HG03457 (cell line): Measurements from ENCODE around the gene PIK3AP1.
"Not testable (repeated sequence)": the region's sequence is repeated elsewhere in the genome, so short reads cannot be mapped to it uniquely, and the experiment has no call there.

Experiments
- ATAC-seq: cut with Tn5 transposase; IDR thresholded peaks from one replicate; pipeline ENCODE4 v1.9.1; 2021; ENCODE audit warnings: moderate number of reproducible peaks; ENCODE audit not compliant: unreplicated experiment

PIK3AP1 gene

DNA sequence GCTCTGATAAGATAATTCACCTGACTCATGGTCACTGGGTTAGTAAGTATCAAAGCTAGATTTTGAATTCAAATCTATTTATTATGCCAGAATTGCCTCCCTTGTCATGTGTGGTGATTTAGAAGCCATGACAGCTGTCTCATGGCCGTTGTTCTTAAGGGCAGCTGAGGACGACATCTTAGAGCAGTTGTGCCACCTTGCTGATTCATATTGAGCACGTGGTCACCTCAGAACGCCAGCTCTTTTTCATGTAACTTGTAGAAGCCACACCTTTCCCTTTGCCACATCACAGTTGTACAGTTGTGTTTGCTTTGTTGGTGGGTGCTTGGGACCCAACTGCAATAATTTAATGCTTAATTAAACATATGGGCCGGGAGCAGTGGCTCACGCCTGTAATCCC lies 4.3 kb upstream of the PIK3AP1 start:
- ATAC-seq, result no peak

DNA sequence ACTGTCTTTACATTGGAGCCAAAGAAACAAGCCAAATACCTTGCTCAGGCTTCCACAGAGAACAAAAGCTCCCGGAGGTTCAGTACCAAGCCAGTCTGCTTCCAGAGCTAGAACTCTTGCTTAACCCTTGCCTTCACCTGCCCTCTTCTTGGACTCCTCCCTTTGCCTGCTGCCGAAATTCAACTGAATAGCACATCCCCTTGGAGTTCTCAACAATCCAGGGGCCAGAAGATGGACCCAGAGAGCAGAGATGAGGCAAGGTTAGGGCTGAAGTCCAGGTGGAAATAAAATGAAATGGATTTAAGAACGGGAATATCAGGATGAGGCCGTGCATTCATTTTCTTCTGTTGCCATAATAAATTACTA lies 876 bp upstream of the PIK3AP1 start:
- ATAC-seq, result no peak

DNA sequence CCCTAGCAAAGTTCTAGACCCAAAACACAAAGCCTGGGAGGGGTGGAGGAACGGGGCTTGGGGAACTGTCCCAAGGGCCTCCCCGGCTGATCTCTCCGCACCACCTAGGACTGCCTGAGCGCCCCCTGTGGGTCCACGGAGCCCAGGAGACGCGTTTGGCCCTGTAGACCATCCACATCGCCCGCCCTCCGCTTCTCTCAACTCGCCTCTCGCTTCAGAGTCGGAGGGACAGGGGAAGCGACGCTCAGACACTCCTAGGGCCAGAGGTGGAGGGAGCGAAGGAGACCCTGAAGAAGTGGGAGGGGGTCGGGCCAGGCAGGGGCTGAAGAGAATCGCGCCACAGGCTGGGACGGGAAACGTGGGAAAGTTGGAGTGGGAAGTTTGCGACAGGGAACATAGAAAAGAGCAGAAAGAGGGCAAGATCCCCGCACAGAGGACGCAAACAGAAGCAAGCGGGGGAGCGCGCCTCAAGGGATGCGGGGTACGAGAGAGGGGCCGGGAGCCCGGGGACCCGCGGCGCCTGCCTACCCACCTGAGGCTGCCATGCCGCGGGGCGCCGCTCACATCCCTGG lies 378 bp downstream of the PIK3AP1 start:
- peak; percentile 31 for ATAC-seq

DNA sequence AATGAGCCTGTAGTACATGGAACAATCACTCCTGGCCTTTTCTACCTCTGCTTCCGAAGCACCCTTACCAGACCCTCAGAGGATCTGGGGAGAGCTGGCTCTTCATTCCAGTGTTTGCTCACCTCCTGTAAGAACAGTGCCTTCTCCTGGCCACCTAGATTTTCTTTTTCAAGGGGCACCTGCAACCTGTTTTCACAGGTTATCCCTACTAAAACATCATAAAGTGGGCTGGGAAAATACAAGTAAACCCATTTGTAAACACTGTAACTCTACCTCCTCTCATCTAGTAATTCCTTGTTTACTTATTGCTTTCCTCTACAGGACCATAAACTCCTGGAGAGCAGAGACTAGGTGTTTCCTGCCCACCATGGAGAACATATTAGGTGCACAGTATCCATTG lies 1.1 kb downstream of the PIK3AP1 start:
- no peak for ATAC-seq

DNA sequence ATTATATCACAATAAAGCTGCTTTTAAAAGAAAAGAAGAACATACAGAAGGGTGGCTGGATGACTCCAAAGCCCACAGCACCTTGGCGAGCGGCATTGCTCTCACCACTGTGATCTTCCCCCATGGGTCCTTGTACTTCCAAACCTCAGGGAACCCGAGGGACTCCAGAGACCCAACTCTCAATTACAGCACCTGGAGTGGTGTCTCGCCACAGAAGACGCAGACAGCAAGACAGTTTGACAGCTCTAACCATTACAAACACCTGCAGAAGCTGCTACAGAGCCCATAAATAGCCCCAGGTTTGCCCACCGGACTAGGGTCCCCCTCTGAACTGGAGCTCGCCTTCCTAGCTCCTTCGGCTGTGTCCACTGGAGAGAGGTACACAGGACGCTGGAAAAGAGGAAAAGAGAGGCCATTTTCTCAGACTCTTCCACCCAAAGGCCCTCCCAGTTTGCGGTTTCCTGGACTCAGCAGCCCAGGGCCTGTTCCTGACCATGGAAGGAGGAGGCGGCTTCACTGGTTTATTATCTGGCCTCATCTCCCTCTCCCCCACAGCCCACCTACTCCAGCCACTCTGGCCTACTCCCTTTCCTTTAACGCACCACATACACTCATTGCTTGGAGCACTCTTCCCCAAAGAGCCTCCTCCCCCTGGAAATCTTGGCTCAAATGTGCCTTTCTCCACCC lies 1.9 kb downstream of the PIK3AP1 start:
- ATAC-seq, result no peak

DNA sequence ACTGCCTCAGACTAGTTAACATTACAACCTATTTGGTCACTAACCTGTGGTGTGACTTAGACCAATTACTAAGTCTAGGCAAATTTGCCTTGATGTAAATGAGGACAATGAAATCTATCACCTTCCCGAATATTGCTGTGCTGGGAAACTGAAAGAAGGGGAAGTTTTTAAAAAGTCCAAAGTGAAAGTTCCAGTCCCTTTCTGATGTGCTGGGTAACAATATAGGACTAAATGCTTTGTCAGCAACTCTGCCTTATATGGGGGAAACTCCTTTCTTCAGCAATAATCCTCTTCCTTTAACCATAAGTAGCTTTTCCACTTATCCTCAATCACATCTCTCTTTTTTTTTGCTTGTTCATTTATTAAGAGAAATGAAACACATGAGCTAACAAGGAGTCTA lies 3.9 kb downstream of the PIK3AP1 start:
- no peak for ATAC-seq

DNA sequence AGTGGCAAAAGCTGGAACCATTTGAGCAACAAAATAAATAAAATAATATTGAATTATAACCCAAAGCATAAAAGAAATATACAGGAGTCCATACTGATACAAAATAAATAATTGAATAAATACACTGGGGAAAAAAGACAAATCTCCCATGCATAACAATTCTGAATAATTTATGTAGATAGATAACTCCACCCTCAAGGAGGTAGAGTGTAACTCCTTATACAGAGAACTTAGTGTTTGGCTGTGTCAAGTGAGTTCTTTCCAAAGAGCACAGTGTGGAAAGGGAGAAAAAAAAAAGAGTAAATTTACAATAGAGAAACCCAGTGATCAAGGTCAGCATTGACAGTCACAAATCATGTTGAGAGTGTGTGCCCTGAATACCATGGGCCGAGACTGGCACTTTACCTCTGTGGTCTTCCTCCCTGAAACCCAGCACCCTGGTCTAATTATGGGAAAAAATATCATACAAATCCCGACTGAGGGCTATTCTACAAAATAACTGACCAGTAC lies 5.5 kb downstream of the PIK3AP1 start:
- ATAC-seq, result no peak

DNA sequence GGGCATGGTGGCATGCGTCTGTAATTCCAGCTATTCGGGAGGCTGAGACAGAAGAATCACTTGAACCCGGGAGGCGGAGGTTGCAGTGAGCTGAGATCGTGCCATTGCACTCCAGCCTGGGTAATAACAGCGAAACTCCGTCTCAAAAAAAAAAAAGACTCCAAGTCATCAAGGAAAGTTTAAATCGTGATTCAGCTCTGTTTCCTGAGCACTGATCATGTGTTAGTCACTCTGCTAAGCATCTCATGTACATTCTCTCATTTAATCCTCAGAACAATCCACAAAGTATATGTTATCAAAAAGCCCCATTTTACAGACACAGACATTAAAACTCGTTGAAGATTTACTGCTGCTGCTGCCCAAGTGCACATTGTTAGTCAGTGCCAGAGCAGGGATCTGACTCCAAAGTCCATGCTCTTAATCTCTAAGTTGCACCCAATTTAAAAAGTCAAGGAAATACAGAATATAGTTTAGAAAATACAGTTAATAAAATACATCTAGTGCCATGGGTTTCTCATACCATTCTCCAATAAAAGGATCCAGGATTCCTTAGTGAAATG lies 6.2 kb downstream of the PIK3AP1 start:
- ATAC-seq, result no peak

DNA sequence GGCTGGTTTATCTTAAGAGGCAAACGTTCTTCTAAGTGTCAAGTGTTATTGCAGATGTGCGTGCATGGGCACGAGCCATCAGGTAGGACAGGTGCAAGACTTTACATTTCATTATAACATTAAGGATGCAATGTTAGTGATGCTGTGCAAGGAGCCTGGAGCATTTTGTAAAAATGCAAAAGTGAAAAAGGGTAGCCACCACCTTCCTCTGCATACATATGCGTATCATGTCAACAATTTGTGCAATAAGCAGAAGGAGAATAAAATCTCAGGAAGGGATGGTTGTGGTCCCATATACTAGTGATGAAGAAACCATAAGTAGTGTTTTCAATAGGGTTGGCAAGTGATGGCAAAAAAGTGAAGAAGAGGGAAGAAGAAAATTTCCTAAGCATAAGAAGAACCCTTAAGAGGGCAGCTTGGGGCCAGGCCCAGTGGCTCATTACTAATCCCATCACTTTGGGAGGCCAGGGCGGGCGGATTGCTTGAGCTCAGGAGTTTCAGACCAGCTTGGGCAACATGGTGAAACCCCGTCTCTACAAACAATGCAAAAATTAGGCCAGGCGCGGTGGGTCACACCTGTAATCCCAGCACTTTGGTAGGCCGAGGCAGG lies 7.5 kb downstream of the PIK3AP1 start:
- no peak for ATAC-seq

DNA sequence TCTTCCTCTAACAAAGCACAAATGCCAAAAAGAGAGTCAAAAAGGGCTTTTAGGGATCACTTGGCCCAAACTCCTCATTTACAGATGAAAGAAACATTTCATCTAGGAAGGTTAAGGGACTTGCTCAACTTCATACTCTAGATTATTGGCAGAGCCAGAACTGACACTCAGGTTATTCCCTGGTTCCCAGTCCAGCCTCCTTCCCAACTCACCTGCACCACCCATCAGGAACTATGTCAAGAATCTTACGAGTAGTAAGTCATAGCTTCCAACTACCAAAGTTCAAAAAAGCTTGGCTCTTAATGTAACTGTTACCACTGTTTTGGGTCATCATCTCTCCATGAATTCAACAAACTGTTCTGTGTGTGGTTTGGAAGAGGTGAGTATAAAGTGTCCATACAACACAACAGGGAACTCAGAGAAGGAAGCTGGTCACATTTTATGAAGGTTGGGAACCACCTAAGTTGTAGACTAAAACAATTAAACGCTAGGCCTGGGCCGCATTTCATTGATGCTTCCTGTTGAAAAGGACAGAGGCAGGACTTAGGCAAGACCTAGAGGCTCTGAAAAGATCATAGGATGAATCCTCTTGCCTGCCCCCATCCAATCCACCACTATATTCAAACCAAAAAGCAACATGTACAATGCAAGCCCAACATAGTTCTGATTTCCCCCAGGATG lies 9.1 kb downstream of the PIK3AP1 start:
- no peak for ATAC-seq

DNA sequence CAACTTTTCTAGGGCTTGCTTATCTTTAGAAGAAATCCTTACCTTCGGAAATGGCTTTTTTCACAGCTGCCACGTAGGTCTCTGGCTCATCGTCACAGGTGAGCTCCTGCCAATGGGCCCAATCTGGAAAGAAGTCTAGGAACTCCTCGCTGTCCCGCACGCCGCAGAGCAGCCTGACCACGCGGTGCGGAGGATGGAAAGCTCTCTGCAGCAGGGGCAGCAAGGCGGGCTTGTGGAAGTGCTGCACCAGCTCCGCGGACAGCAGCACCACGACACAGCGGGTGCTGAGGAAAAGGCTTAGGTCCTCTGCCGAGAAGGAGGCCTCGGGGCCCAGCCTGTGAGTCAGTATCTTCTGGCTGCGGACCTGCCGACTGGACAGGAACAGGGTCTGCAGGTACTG lies 10.8 kb downstream of the PIK3AP1 start:
- no peak for ATAC-seq

DNA sequence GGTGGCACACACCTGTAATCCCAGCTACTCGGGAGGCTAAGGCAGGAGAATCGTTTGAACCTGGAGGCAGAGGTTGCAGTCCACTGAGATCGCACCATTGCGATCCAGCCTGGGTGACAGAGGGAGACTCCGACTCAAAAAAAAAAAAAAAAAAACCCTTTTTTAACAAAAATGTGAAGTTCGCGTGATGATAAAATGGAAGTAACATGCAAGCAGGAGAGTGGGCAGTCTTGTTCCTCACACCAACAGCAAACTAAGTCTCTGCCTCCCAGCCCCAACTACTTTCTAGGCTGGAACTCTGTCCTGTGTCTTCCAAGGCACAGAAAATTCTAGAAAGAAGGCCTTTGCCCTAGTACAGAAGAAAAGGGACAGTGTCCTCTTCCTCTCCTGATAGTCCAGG lies 11.3 kb downstream of the PIK3AP1 start:
- ATAC-seq, result no peak

DNA sequence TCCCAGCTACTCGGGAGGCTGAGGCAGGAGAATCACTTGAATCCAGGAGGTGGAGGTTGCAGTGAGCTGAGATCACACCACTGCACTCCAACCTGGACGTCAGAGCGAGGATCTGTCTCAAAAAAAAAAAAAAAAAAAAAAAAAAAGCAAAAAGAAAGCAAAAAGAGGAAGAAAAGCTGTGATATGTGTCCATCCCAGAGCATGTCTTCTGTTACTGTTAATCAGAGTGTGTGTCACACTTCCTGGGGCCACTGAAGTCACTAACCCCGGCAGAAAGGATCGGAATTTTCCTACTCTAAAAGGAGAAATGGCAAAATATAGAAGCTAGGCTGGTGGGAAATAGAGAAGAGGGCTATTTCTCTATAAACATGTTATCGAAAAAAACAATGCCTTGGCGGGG lies 11.9 kb downstream of the PIK3AP1 start:
- no peak for ATAC-seq

DNA sequence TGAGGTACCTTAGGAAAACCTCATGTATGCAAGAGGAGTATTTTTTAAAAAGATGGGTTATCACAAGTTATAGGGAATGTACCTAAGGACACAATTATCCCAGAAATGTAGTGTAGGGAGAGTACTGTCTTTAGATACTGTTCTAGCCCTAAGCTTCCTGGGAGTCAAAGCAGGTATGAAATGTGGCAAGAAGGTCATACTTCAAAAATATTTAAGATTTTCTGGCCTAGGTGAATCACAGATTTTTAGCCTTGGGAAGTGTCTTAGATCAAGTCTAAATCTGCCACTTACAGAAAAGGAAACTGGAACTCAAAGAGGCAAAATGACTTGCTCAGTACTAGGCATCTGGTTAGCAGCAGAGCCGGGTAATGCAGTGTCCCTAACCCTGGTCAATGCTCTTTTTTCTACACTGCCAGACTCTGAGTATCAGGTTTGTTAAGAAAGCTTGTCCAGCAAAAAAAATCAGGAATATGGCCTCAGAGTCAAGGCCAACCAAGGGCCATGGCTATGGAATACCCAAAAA lies 13.9 kb downstream of the PIK3AP1 start:
- no peak for ATAC-seq

DNA sequence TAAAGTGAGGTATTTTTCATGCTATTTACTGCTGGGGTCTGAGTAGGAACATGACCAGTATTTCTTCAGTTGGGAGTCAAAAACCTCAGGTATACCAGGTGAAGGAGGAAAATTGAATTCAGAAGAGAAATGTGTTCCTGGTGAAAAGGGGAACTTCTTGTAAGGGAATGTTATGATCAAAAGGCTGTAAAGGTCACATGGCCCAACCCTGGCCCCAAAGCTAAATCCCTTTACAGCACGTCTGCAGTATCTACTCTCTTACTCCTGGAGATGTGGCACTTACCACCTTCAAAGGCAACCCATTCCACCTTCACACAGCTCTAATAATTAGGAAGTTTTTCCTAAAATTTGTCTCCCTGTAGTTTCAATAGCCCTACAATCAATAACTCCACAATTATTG lies 15.2 kb downstream of the PIK3AP1 start:
- ATAC-seq, result no peak

DNA sequence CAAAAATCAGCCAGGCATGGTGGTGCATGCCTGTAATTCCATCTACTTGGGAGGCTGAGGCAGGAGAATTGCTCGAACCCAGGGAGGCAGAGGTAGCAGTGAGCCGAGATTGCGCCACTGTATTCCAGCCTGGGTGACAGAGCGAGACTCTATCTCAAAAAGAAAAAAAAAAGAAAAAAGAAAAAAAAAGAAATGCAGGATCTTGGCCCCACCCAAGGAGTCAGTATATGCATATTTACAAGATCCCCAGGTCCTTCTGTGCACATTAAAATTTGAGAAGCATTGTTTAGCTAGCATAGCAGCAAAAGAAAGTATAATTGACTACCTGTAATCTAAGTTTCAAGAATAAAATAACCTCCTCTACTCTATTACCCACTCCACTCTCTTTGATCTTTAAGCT lies 15.8 kb downstream of the PIK3AP1 start:
- no peak for ATAC-seq

DNA sequence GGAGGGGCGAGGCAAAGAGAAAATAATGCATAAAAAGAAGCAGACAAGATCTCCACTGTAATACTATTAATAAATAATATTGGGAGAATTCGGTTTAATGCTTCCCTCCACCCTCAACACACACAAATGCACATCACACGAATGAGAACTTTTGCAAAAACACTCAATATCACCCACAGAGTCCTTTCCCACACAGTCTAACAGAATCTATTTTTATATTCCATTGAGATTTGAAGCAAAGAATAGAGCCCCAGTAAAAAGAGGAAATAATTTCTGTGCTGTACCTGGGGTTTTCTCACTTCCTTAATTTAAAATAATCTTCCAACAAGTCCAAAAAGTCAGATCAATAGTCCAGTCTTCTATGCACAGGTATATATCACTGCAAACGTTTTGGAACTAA lies 17.0 kb downstream of the PIK3AP1 start:
- no peak for ATAC-seq

DNA sequence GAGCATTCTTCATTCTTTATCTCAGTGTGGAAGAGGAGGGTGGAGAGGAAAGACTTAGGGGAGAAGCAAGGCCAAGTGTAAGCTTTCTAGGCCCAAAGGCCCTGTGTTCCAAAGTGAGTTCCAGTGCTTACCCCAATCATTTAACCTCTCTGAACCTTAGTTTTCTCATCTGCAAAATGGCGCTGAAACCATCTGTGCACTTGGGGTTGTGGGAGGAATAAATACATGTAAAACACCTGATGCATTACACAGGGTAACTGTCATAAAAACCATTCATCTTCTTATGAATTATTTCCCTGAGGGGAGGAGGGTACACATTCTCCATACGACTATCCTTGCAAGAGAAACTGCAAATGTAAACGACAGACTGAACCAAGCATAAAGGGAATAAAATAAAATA lies 19.0 kb downstream of the PIK3AP1 start:
- ATAC-seq, result no peak

DNA sequence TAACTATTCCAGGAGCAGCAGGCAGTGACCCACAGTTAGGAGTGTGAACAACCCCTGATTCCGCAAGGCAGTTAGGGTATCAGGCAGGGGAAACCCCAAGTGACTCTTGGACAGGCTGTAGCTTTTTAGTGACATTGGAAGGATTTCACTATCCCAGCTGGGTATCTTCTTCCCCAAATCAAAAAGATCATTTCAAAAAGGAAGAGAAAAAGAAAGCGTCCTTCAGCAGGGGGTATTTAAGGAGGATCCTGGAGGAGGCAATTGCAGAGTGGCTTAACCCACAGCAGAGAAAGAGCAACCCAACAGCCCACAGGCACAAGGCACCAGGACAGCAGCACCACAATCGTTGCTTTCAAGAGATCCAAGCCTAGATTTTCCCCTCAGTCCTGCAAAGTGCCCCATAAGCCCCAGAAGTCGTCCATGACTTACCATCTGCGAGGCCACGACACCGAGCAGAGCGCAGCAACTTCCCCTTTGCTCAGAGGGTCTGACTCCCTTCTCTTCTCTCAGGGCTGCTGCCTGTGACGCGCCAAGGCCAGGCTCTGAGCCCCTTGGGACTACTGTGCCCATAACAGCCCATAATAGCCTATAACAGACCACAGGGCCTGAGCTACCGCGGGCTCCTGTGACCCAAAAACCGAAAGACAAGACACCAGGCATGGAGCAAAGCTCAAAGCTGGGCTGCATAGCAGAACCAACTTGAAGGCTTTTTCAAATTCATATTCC lies 19.8 kb downstream of the PIK3AP1 start:
- ATAC-seq, result peak; percentile 61

DNA sequence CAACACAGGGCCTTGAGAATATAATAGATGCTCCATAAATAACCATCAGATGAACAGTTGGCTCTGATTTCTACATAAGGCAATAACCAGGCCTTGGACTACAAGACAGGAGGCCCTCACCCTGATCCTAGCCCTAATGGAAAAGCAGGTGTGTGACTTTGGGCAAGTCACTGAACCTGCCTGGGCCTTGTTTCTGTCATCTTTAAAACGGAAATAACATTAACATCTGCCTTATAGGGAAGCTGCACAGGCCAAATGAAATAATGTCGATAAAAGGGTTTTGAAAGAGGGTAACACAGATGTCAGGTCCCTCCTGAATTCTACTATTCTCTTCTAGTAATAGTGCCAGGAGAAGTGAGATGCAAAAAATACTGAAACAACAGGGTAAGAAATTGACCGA lies 20.7 kb downstream of the PIK3AP1 start:
- no peak for ATAC-seq

DNA sequence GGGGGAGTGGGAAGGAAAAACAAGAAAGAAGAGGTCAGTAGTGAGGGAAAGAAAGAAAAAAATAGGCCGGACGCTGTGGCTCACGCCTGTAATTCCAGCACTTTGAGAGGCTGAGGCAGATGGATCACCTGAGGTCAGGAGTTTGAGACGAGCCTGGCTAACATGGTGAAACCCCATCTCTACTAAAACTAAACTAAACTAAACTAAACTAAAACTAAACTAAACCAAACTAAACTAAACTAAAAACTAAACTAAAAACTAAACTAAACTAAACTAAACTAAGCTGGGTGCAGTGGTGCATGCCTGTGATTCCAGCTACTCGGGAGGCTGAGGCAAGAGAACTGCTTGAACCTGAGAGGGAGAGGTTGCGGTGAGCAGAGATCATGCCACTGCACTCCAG lies 22.0 kb downstream of the PIK3AP1 start:
- ATAC-seq, result not testable (repeated sequence)
